Endothelial cell of umbilical vein (primary cell): ENCODE measurements around the gene CDCP1. TPM values are rescaled to one million over a fixed set of nuclear protein-coding genes. Genes with fewer than 3 reads are reported as not detected.

Experiments used
- BruUV-seq: library from RNA; stranded (reverse); fragments of 400-500 nt; replicated peaks from 2 replicates; lab custom pipeline; 2021; lab: Mats Ljungman, UMichigan
- CTCF ChIA-PET: fragments of 300-600, 350-600 bp; sonication (Branson Sonifier 250); formaldehyde crosslinking; loops from one replicate; lab custom pipeline; 2021; ENCODE audit warnings: antibody characterized with exemption, inconsistent platforms; lab: Charles Lee
- POLR2A ChIA-PET: fragments of 300-600, 350-600 bp; sonication (Branson Sonifier 250); formaldehyde crosslinking; loops from one replicate; lab custom pipeline; 2021; ENCODE audit warnings: antibody characterized with exemption, inconsistent platforms; lab: Charles Lee
- DNase-seq: peaks from one replicate; pipeline ENCODE4 v3.0.0-alpha.2; 2011; ENCODE audit warnings: low read depth, low spot score
- FAIRE-seq: peaks from 2 replicates; lab custom pipeline; 2011; peaks lifted over from hg19 to GRCh38; lab: Jason Lieb, UNC
- H2AFZ ChIP-seq: 2 replicates; pipeline ENCODE4 v1.6.0; 2012; ENCODE audit warnings: low read depth, low read length, control low read depth, inconsistent platforms
- H3K27ac ChIP-seq: 2 replicates; pipeline ENCODE4 v1.5.1; 2011; ENCODE audit warnings: low read depth, mild to moderate bottlenecking, control low read depth, low read length, moderate library complexity; ENCODE audit not compliant: insufficient read depth
- H3K27me3 ChIP-seq, 2 experiments: 2 replicates each; pipeline versions ENCODE4 v1.6.0 to v1.6.1; 2011; ENCODE audit warnings: low read length in 2 of 2, mixed read lengths in 1 of 2; ENCODE audit not compliant: control insufficient read depth in 2 of 2, insufficient read depth in 2 of 2
- H3K36me3 ChIP-seq, 2 experiments: 2 replicates in 1 of 2; 3 replicates in 1 of 2; pipeline ENCODE4 v1.5.1; 2011; ENCODE audit warnings: low read length in 2 of 2, mild to moderate bottlenecking in 1 of 2, moderate library complexity in 1 of 2; ENCODE audit not compliant: control insufficient read depth in 2 of 2, insufficient read depth in 2 of 2; ENCODE audit errors: extremely low read depth in 1 of 2
- H3K4me1 ChIP-seq: 3 replicates; pipeline ENCODE4 v1.5.1; 2011; ENCODE audit warnings: mild to moderate bottlenecking, low read length; ENCODE audit not compliant: control insufficient read depth, insufficient read depth; ENCODE audit errors: extremely low read depth
- H3K4me2 ChIP-seq: 2 replicates; pipeline ENCODE4 v1.6.1; 2011; ENCODE audit warnings: low read length, control low read depth, mixed read lengths; ENCODE audit not compliant: insufficient read depth
- H3K4me3 ChIP-seq, 3 experiments: fragments of 200-600 bp in 1 of 3; sonication (generic), shearing (Covaris generic) in 1 of 3; replicated peaks in 1 of 3; 2 replicates each; pipeline ENCODE4 v1.5.1; 2011 to 2016; ENCODE audit warnings: control low read depth in 3 of 3, low read length in 3 of 3, mild to moderate bottlenecking in 2 of 3, inconsistent platforms in 1 of 3, low read depth in 1 of 3, moderate library complexity in 1 of 3; ENCODE audit not compliant: insufficient read depth in 1 of 3
- H3K79me2 ChIP-seq: 2 replicates; pipeline ENCODE4 v1.6.0; 2012; ENCODE audit warnings: low read length, inconsistent platforms; ENCODE audit not compliant: control insufficient read depth, insufficient read depth
- H3K9ac ChIP-seq: replicated peaks from 2 replicates; pipeline ENCODE3; 2011; ENCODE audit warnings: low read length, control low read depth; ENCODE audit not compliant: insufficient read depth; ENCODE audit errors: extremely low read depth
- H3K9me1 ChIP-seq: replicated peaks from 3 replicates; pipeline ENCODE4 v1.6.0; 2011; ENCODE audit warnings: mild to moderate bottlenecking, low read length; ENCODE audit not compliant: control insufficient read depth, insufficient read depth; ENCODE audit errors: extremely low read depth
- H3K9me3 ChIP-seq: replicated peaks from 2 replicates; pipeline ENCODE4 v1.5.1; 2012; ENCODE audit warnings: low read length, inconsistent platforms; ENCODE audit not compliant: control insufficient read depth, insufficient read depth
- H4K20me1 ChIP-seq: replicated peaks from 2 replicates; pipeline ENCODE3; 2011; ENCODE audit warnings: mild to moderate bottlenecking, low read length; ENCODE audit not compliant: control insufficient read depth, insufficient read depth; ENCODE audit errors: extremely low read depth
- EZH2 ChIP-seq: IDR thresholded peaks from 2 replicates; pipeline ENCODE4 v1.6.1; 2012; ENCODE audit warnings: borderline replicate concordance, low read depth, mild to moderate bottlenecking, moderate library complexity, low read length, inconsistent platforms; ENCODE audit not compliant: severe bottlenecking
- FOS ChIP-seq: IDR thresholded peaks from 2 replicates; pipeline ENCODE4 v1.6.1; 2011; ENCODE audit warnings: mild to moderate bottlenecking, low read length, moderate library complexity, borderline replicate concordance; ENCODE audit not compliant: insufficient read depth
- GATA2 ChIP-seq: IDR thresholded peaks from 2 replicates; pipeline ENCODE4 v1.7.0; 2011; ENCODE audit warnings: low read depth, mild to moderate bottlenecking, moderate library complexity, mixed read lengths, low read length; ENCODE audit not compliant: insufficient read length, insufficient read depth
- JUN ChIP-seq: IDR thresholded peaks from 2 replicates; pipeline ENCODE4 v1.6.1; 2011; ENCODE audit warnings: borderline replicate concordance, low read depth; ENCODE audit not compliant: insufficient read length, insufficient read depth
- MYC ChIP-seq: IDR thresholded peaks from one replicate; pipeline ENCODE4 v1.6.1; 2011; ENCODE audit warnings: mild to moderate bottlenecking, low read depth, low read length
- POLR2A ChIP-seq: IDR thresholded peaks from 2 replicates; pipeline ENCODE4 v1.6.1; 2012; ENCODE audit warnings: low read depth, mild to moderate bottlenecking, control low read depth, low read length
- POLR2AphosphoS5 ChIP-seq: IDR thresholded peaks from 2 replicates; pipeline ENCODE4 v1.6.1; 2012; ENCODE audit warnings: low read depth, mild to moderate bottlenecking, control low read depth, low read length, moderate library complexity; ENCODE audit not compliant: insufficient read depth
- dilution Hi-C: fragments of 300-500 bp; cut with MboI; formaldehyde crosslinking; loops from one replicate; pipeline ENCODE4 v1.15.0; 2019; ENCODE audit warnings: low sequenced_read_pairs; ENCODE audit not compliant: extremely low pct_ligation_motif_present
- intact Hi-C: fragments of 100-400 bp; cut with micrococcal nuclease; formaldehyde crosslinking; loops from one replicate; pipeline ENCODE4 v1.10.0; 2022
- polyA plus RNA-seq, 4 experiments: library from polyadenylated mRNA; depleted of rRNA in 3 of 4; stranded (reverse) in 3 of 4; unstranded in 1 of 4; fragments of >200 nt; gene quantifications; 2 replicates each; pipeline versions ENCODE4 v1.2.1 to v1.2.3, GENCODE V29; 2011 to 2012; ENCODE audit warnings: missing spikeins in 1 of 4
- total RNA-seq: library from RNA; stranded (reverse); gene quantifications from 2 replicates; pipeline ENCODE4 v1.2.3, GENCODE V29; 2021
- TF ChIP-seq, protein P1 (sequence below), 2 donors: IDR thresholded peaks; 1 replicate in 1 of 2; 2 replicates in 1 of 2; pipeline ENCODE4 v1.5.1; 2011; ENCODE audit warnings: low read length in 2 of 2, mild to moderate bottlenecking in 2 of 2, moderate library complexity in 2 of 2, control low read depth in 1 of 2, inconsistent platforms in 1 of 2, low read depth in 1 of 2; ENCODE audit not compliant: insufficient read depth in 1 of 2; ENCODE audit errors: extremely low read depth in 1 of 2
- TF ChIP-seq, protein P2 (sequence below): IDR thresholded peaks from 2 replicates; pipeline ENCODE4 v1.6.1; 2011; ENCODE audit not compliant: insufficient read depth, insufficient read length

CDCP1 gene
- total and polyA plus RNA-seq, 2 donors (not counting 3 experiments of a cell fraction or from before 2014, with no cell fraction given): 0.01 to 0.22 TPM

DNA sequence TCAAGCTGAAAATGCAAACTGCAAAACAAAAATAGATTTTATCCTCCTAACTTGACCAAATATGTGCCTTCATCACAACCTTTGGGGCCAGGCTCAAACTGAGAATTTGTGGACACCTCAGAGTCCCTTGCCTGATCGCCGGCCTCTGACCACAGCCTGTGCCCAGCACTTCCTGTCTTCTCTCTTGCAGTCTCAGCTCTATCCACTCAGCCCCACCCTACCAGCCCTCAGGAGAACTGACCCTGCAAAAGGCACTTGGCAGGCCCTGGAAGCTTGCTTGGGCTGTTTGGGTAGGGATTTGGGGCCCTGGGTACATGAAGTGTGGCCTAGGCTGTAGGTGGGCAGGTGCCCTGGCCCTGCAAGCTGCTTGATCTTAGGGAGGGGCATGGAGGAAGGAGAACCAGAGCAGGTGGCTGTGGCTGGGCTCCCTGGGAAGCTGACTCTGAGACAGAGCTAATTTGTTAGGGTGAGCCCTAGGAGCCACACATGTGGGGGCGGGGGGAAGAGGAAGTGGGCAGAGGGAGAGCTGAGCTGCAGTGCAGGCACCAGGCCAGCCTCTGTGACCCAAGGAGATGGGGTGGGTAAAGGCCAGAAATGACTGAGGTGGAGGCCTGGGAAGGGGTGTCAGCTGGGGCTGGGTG, 111.4 kb downstream of the CDCP1 start:
- DNase-seq: no peak
- Histone ChIP-seq H3K9me1 (no peaks in the 10 kb centered on the region), H3K27me3 (no peaks in the 10 kb centered on the region), H3K4me1 (no peaks in the 10 kb centered on the region), H3K36me3 (no peaks in the 10 kb centered on the region), H3K9ac (no peak overlapping the region), H3K27ac (no peak overlapping the region), H4K20me1 (no peaks in the 10 kb centered on the region), H3K4me3 (no peak overlapping the region), H2AFZ (no peak overlapping the region), H3K4me2 (no peak overlapping the region), H3K79me2 (no peaks in the 10 kb centered on the region), H3K9me3 (no peaks in the 10 kb centered on the region)
- intact Hi-C loops (no loop called here), dilution Hi-C loops (loop anchor here (25.0 kb wide), 1 partner anchor 478 kb away; no protein-coding TSS in a partner anchor)
- ChIA-PET CTCF (interaction anchor here (0.7 to 5.0 kb wide), 5 partner anchors 22 to 476 kb away, joined by 3 to 54 read pairs (median 3); no protein-coding TSS in a partner anchor), POLR2A (no interaction called here)
- no peak for FAIRE-seq
- BruUV-seq: no TSS peak
- TF ChIP-seq JUN (no peak), POLR2AphosphoS5 (no peak), MYC (no peak), EZH2 (no peak), GATA2 (no peak), FOS (no peak), POLR2A (no peak)
- TF ChIP-seq, protein P1, sequence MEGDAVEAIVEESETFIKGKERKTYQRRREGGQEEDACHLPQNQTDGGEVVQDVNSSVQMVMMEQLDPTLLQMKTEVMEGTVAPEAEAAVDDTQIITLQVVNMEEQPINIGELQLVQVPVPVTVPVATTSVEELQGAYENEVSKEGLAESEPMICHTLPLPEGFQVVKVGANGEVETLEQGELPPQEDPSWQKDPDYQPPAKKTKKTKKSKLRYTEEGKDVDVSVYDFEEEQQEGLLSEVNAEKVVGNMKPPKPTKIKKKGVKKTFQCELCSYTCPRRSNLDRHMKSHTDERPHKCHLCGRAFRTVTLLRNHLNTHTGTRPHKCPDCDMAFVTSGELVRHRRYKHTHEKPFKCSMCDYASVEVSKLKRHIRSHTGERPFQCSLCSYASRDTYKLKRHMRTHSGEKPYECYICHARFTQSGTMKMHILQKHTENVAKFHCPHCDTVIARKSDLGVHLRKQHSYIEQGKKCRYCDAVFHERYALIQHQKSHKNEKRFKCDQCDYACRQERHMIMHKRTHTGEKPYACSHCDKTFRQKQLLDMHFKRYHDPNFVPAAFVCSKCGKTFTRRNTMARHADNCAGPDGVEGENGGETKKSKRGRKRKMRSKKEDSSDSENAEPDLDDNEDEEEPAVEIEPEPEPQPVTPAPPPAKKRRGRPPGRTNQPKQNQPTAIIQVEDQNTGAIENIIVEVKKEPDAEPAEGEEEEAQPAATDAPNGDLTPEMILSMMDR (IDR thresholded peaks at IDR 0.05; ENCODE audit: extremely low read depth in 1 of 2, insufficient read depth in 1 of 2, low read depth in 1 of 2, low read length in 2 of 2): no peak
- TF ChIP-seq, protein P2, sequence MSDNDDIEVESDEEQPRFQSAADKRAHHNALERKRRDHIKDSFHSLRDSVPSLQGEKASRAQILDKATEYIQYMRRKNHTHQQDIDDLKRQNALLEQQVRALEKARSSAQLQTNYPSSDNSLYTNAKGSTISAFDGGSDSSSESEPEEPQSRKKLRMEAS: no peak
